ENCODE data around the gene PPP1R17. TPM values are rescaled to one million over a fixed set of nuclear protein-coding genes. Genes with fewer than 3 reads are reported as not detected.

Gene PPP1R17
- total and polyA plus RNA-seq, 2 donors (not counting 1 experiment from before 2014, with no cell fraction given): not detected

- H3K4me1 ChIP-seq (ENCODE audit: control insufficient read depth, extremely low read depth, insufficient read depth, low read length): no peaks in the 10 kb centered on the region
- H3K79me2 ChIP-seq (ENCODE audit: control insufficient read depth, insufficient read depth, low read length): no peaks in the 10 kb centered on the region
- no peak overlapping the region for H3K4me2 ChIP-seq (ENCODE audit: extremely low read depth, insufficient read depth, low read length)
- no peaks in the 10 kb centered on the region for H4K20me1 ChIP-seq (ENCODE audit: control insufficient read depth, extremely low read depth, insufficient read depth, low read length)
- no peak for TF ChIP-seq EZH2 (IDR thresholded peaks at IDR 0.05; ENCODE audit: low read length, missing control alignments)
- no peak for TF ChIP-seq CTCF (conservative IDR thresholded peaks at IDR 0.05 in 1 of 2, IDR thresholded peaks at IDR 0.05 in 1 of 2; ENCODE audit: low read depth in 1 of 2, low read length in 2 of 2)
- H3K9ac ChIP-seq (ENCODE audit: insufficient read depth, low read length): no peak overlapping the region
- no peaks in the 10 kb centered on the region for H3K36me3 ChIP-seq (ENCODE audit: control insufficient read depth, insufficient read depth, low read length)
- no peak overlapping the region for H3K4me3 ChIP-seq (replicated peaks in 1 of 4; ENCODE audit: control extremely low read depth in 1 of 4, insufficient read depth in 1 of 4, low read depth in 3 of 4, low read length in 4 of 4)
- no peaks in the 10 kb centered on the region for H3K9me3 ChIP-seq (ENCODE audit: control insufficient read depth, insufficient read depth, low read depth, low read length)
- H3K27me3 ChIP-seq (ENCODE audit: control insufficient read depth, insufficient read depth, low read length): no peaks in the 10 kb centered on the region
- DNase-seq (ENCODE audit: low read depth in 2 of 2): no peak
- no peak overlapping the region for H3K27ac ChIP-seq (ENCODE audit: insufficient read depth, low read length)
- H2AFZ ChIP-seq (ENCODE audit: low read length): no peak overlapping the region
Measured at GRCh38 chr7:31699050-31699449, 12.0 kb downstream of the PPP1R17 start.

GRCh38 chr7:31702354-31702753 is 15.3 kb downstream of the PPP1R17 start:
- no peaks in the 10 kb centered on the region for H3K27me3 ChIP-seq (ENCODE audit: control insufficient read depth, insufficient read depth, low read length)
- H3K36me3 ChIP-seq (ENCODE audit: control insufficient read depth, insufficient read depth, low read length): no peaks in the 10 kb centered on the region
- H2AFZ ChIP-seq (ENCODE audit: low read length): no peak overlapping the region
- H3K27ac ChIP-seq (ENCODE audit: insufficient read depth, low read length): no peak overlapping the region
- DNase-seq (ENCODE audit: low read depth in 2 of 2): no peak
- TF ChIP-seq CTCF (conservative IDR thresholded peaks at IDR 0.05 in 1 of 2, IDR thresholded peaks at IDR 0.05 in 1 of 2; ENCODE audit: low read depth in 1 of 2, low read length in 2 of 2) (no peak), EZH2 (IDR thresholded peaks at IDR 0.05; ENCODE audit: low read length, missing control alignments) (no peak)
- H3K9ac ChIP-seq (ENCODE audit: insufficient read depth, low read length): no peak overlapping the region
- no peaks in the 10 kb centered on the region for H3K4me1 ChIP-seq (ENCODE audit: control insufficient read depth, extremely low read depth, insufficient read depth, low read length)
- no peaks in the 10 kb centered on the region for H4K20me1 ChIP-seq (ENCODE audit: control insufficient read depth, extremely low read depth, insufficient read depth, low read length)
- H3K4me3 ChIP-seq (replicated peaks in 1 of 4; ENCODE audit: control extremely low read depth in 1 of 4, insufficient read depth in 1 of 4, low read depth in 3 of 4, low read length in 4 of 4): no peak overlapping the region
- H3K79me2 ChIP-seq (ENCODE audit: control insufficient read depth, insufficient read depth, low read length): no peaks in the 10 kb centered on the region
- H3K9me3 ChIP-seq (ENCODE audit: control insufficient read depth, insufficient read depth, low read depth, low read length): no peaks in the 10 kb centered on the region
- H3K4me2 ChIP-seq (ENCODE audit: extremely low read depth, insufficient read depth, low read length): no peak overlapping the region

GRCh38 chr7:31705377-31705776 is 18.4 kb downstream of the PPP1R17 start:
- H3K9me3 ChIP-seq (ENCODE audit: control insufficient read depth, insufficient read depth, low read depth, low read length): no peaks in the 10 kb centered on the region
- H3K79me2 ChIP-seq (ENCODE audit: control insufficient read depth, insufficient read depth, low read length): no peaks in the 10 kb centered on the region
- no peaks in the 10 kb centered on the region for H3K4me1 ChIP-seq (ENCODE audit: control insufficient read depth, extremely low read depth, insufficient read depth, low read length)
- no peaks in the 10 kb centered on the region for H4K20me1 ChIP-seq (ENCODE audit: control insufficient read depth, extremely low read depth, insufficient read depth, low read length)
- no peak overlapping the region for H3K4me3 ChIP-seq (replicated peaks in 1 of 4; ENCODE audit: control extremely low read depth in 1 of 4, insufficient read depth in 1 of 4, low read depth in 3 of 4, low read length in 4 of 4)
- H3K27me3 ChIP-seq (ENCODE audit: control insufficient read depth, insufficient read depth, low read length): no peaks in the 10 kb centered on the region
- no peak overlapping the region for H2AFZ ChIP-seq (ENCODE audit: low read length)
- no peak for DNase-seq (ENCODE audit: low read depth in 2 of 2)
- TF ChIP-seq CTCF (conservative IDR thresholded peaks at IDR 0.05 in 1 of 2, IDR thresholded peaks at IDR 0.05 in 1 of 2; ENCODE audit: low read depth in 1 of 2, low read length in 2 of 2): no peak
- TF ChIP-seq EZH2 (IDR thresholded peaks at IDR 0.05; ENCODE audit: low read length, missing control alignments): no peak
- no peak overlapping the region for H3K27ac ChIP-seq (ENCODE audit: insufficient read depth, low read length)
- H3K4me2 ChIP-seq (ENCODE audit: extremely low read depth, insufficient read depth, low read length): no peak overlapping the region
- no peaks in the 10 kb centered on the region for H3K36me3 ChIP-seq (ENCODE audit: control insufficient read depth, insufficient read depth, low read length)
- no peak overlapping the region for H3K9ac ChIP-seq (ENCODE audit: insufficient read depth, low read length)

All from fibroblast of lung (primary cell).